ENCODE measurements around the gene DLG2.

DNA sequence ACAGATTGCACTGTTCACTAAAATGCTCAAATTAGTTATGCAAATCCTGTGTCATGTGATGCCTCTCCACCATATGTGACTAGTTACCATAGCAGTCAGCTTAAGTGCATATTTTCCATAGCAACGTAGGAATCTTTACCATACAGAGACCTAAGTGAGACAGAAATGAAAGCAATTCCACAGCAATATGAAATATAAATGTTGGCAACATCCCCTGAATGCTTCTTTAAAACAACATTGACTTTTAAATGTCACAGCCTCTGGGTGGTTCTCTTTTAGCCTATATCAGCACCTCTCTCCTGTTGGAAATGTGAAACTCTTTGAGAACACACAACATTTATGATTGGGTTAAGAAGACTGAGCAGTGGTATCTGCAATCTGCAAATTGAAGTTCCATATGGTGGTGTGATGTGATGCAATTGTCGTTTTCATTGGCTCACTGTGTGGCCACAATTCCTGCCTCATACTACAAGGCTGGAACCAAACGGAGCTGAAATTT, 814.6 kb downstream of the DLG2 start:
- TF ChIP-seq CTCF (IDR thresholded peaks at IDR 0.05) (no peak), POLR2A (IDR thresholded peaks at IDR 0.05) (no peak), POLR2AphosphoS5 (IDR thresholded peaks at IDR 0.05) (no peak)
